ENCODE data around the gene PRKCE.

PRKCE gene

GRCh38 chr2:45973426-45973825, 322.0 kb downstream of the PRKCE start:
- no peak for DNase-seq
- Histone ChIP-seq H3K23ac (ENCODE audit: low read length) (no peak overlapping the region), H3K9ac (ENCODE audit: low read length) (no peak overlapping the region), H3K27me3 (ENCODE audit: insufficient read depth, low read length, poor library complexity) (no peaks in the 10 kb centered on the region), H3K79me1 (ENCODE audit: low read length) (no peaks in the 10 kb centered on the region), H3K79me2 (ENCODE audit: control insufficient read depth, insufficient read depth, low read length) (no peaks in the 10 kb centered on the region), H2BK120ac (ENCODE audit: low read depth, low read length) (no peak overlapping the region), H4K8ac (ENCODE audit: low read depth, low read length) (no peak overlapping the region), H3K56ac (ENCODE audit: low read length) (no peak overlapping the region), H3K4ac (ENCODE audit: low read depth, low read length) (no peak overlapping the region), H3K4me3 (ENCODE audit: low read length) (no peak overlapping the region), H4K5ac (ENCODE audit: low read length) (no peak overlapping the region), H3K4me2 (ENCODE audit: low read length) (no peak overlapping the region), H2BK5ac (ENCODE audit: low read length) (no peak overlapping the region), H3K36me3 (ENCODE audit: control insufficient read depth, insufficient read depth, low read length) (no peaks in the 10 kb centered on the region), H3K4me1 (ENCODE audit: control insufficient read depth, low read depth, low read length) (no peaks in the 10 kb centered on the region), H3K27ac (ENCODE audit: low read depth, low read length) (no peak overlapping the region), H2AK5ac (ENCODE audit: low read length) (no peak overlapping the region), H2BK15ac (replicated peaks; ENCODE audit: low read depth) (no peak overlapping the region), H3K18ac (ENCODE audit: low read length) (no peak overlapping the region)
- WGBS (ENCODE audit: extremely low coverage, insufficient coverage, low lambda C conversion rate) = no CpG with 5 or more reads among the region's 4 CpGs

- Histone ChIP-seq H3K23ac (ENCODE audit: low read length) (no peak overlapping the region), H3K79me2 (ENCODE audit: control insufficient read depth, insufficient read depth, low read length) (no peaks in the 10 kb centered on the region), H3K27ac (ENCODE audit: low read depth, low read length) (no peak overlapping the region), H3K18ac (ENCODE audit: low read length) (no peak overlapping the region), H3K9ac (ENCODE audit: low read length) (no peak overlapping the region), H3K79me1 (ENCODE audit: low read length) (no peaks in the 10 kb centered on the region), H3K56ac (ENCODE audit: low read length) (no peak overlapping the region), H2AK5ac (ENCODE audit: low read length) (no peak overlapping the region), H3K4me3 (ENCODE audit: low read length) (no peak overlapping the region), H2BK120ac (ENCODE audit: low read depth, low read length) (no peak overlapping the region), H4K8ac (ENCODE audit: low read depth, low read length) (no peak overlapping the region), H2BK15ac (replicated peaks; ENCODE audit: low read depth) (no peak overlapping the region), H3K4ac (ENCODE audit: low read depth, low read length) (no peak overlapping the region), H3K4me2 (ENCODE audit: low read length) (no peak overlapping the region), H3K27me3 (ENCODE audit: insufficient read depth, low read length, poor library complexity) (no peaks in the 10 kb centered on the region), H3K36me3 (ENCODE audit: control insufficient read depth, insufficient read depth, low read length) (no peaks in the 10 kb centered on the region), H4K5ac (ENCODE audit: low read length) (no peak overlapping the region), H3K4me1 (ENCODE audit: control insufficient read depth, low read depth, low read length) (no peaks in the 10 kb centered on the region), H2BK5ac (ENCODE audit: low read length) (no peak overlapping the region)
- no peak for DNase-seq
- WGBS (ENCODE audit: extremely low coverage, insufficient coverage, low lambda C conversion rate) = no CpG with 5 or more reads among the region's 4 CpGs
Measured at GRCh38 chr2:45974056-45974455, 322.6 kb downstream of the PRKCE start.

GRCh38 chr2:45974762-45975408, 323.4 kb downstream of the PRKCE start:
- WGBS (ENCODE audit: extremely low coverage, insufficient coverage, low lambda C conversion rate) = no CpG with 5 or more reads among the region's 7 CpGs
- no peak for DNase-seq
- Histone ChIP-seq H3K4me3 (ENCODE audit: low read length) (no peak overlapping the region), H3K27ac (ENCODE audit: low read depth, low read length) (no peak overlapping the region), H2BK120ac (ENCODE audit: low read depth, low read length) (no peak overlapping the region), H2AK5ac (ENCODE audit: low read length) (no peak overlapping the region), H3K27me3 (ENCODE audit: insufficient read depth, low read length, poor library complexity) (no peaks in the 10 kb centered on the region), H4K5ac (ENCODE audit: low read length) (no peak overlapping the region), H3K36me3 (ENCODE audit: control insufficient read depth, insufficient read depth, low read length) (no peaks in the 10 kb centered on the region), H3K4me2 (ENCODE audit: low read length) (no peak overlapping the region), H3K4me1 (ENCODE audit: control insufficient read depth, low read depth, low read length) (no peaks in the 10 kb centered on the region), H2BK5ac (ENCODE audit: low read length) (no peak overlapping the region), H3K23ac (ENCODE audit: low read length) (no peak overlapping the region), H3K79me1 (ENCODE audit: low read length) (no peaks in the 10 kb centered on the region), H3K4ac (ENCODE audit: low read depth, low read length) (no peak overlapping the region), H3K18ac (ENCODE audit: low read length) (no peak overlapping the region), H3K56ac (ENCODE audit: low read length) (no peak overlapping the region), H4K8ac (ENCODE audit: low read depth, low read length) (no peak overlapping the region), H3K9ac (ENCODE audit: low read length) (no peak overlapping the region), H3K79me2 (ENCODE audit: control insufficient read depth, insufficient read depth, low read length) (no peaks in the 10 kb centered on the region), H2BK15ac (replicated peaks; ENCODE audit: low read depth) (no peak overlapping the region)

GRCh38 chr2:45975752-45976517, 324.5 kb downstream of the PRKCE start:
- no peak overlapping the region for H3K4me2 ChIP-seq (ENCODE audit: low read length)
- no peak overlapping the region for H3K18ac ChIP-seq (ENCODE audit: low read length)
- no peaks in the 10 kb centered on the region for H3K79me2 ChIP-seq (ENCODE audit: control insufficient read depth, insufficient read depth, low read length)
- WGBS (ENCODE audit: extremely low coverage, insufficient coverage, low lambda C conversion rate) = no CpG with 5 or more reads among the region's 14 CpGs
- no peak overlapping the region for H3K23ac ChIP-seq (ENCODE audit: low read length)
- H3K4me1 ChIP-seq (ENCODE audit: control insufficient read depth, low read depth, low read length) = no peaks in the 10 kb centered on the region
- no peak overlapping the region for H3K56ac ChIP-seq (ENCODE audit: low read length)
- H3K36me3 ChIP-seq (ENCODE audit: control insufficient read depth, insufficient read depth, low read length) = no peaks in the 10 kb centered on the region
- no peak overlapping the region for H3K4me3 ChIP-seq (ENCODE audit: low read length)
- H3K79me1 ChIP-seq (ENCODE audit: low read length) = no peaks in the 10 kb centered on the region
- H2BK120ac ChIP-seq (ENCODE audit: low read depth, low read length) = no peak overlapping the region
- H2AK5ac ChIP-seq (ENCODE audit: low read length) = no peak overlapping the region
- no peaks in the 10 kb centered on the region for H3K27me3 ChIP-seq (ENCODE audit: insufficient read depth, low read length, poor library complexity)
- H3K4ac ChIP-seq (ENCODE audit: low read depth, low read length) = no peak overlapping the region
- H3K27ac ChIP-seq (ENCODE audit: low read depth, low read length) = no peak overlapping the region
- no peak overlapping the region for H2BK5ac ChIP-seq (ENCODE audit: low read length)
- no peak overlapping the region for H4K5ac ChIP-seq (ENCODE audit: low read length)
- DNase-seq = no peak
- H2BK15ac ChIP-seq (replicated peaks; ENCODE audit: low read depth) = no peak overlapping the region
- no peak overlapping the region for H4K8ac ChIP-seq (ENCODE audit: low read depth, low read length)
- H3K9ac ChIP-seq (ENCODE audit: low read length) = no peak overlapping the region

- Histone ChIP-seq H3K79me1 (ENCODE audit: low read length) (no peaks in the 10 kb centered on the region), H3K23ac (ENCODE audit: low read length) (no peak overlapping the region), H3K79me2 (ENCODE audit: control insufficient read depth, insufficient read depth, low read length) (no peaks in the 10 kb centered on the region), H4K5ac (ENCODE audit: low read length) (no peak overlapping the region), H3K4me2 (ENCODE audit: low read length) (no peak overlapping the region), H3K56ac (ENCODE audit: low read length) (no peak overlapping the region), H2BK5ac (ENCODE audit: low read length) (no peak overlapping the region), H3K4me3 (ENCODE audit: low read length) (no peak overlapping the region), H3K27me3 (ENCODE audit: insufficient read depth, low read length, poor library complexity) (no peaks in the 10 kb centered on the region), H3K27ac (ENCODE audit: low read depth, low read length) (no peak overlapping the region), H2AK5ac (ENCODE audit: low read length) (no peak overlapping the region), H3K4ac (ENCODE audit: low read depth, low read length) (no peak overlapping the region), H2BK120ac (ENCODE audit: low read depth, low read length) (no peak overlapping the region), H3K36me3 (ENCODE audit: control insufficient read depth, insufficient read depth, low read length) (no peaks in the 10 kb centered on the region), H2BK15ac (replicated peaks; ENCODE audit: low read depth) (no peak overlapping the region), H3K9ac (ENCODE audit: low read length) (no peak overlapping the region), H4K8ac (ENCODE audit: low read depth, low read length) (no peak overlapping the region), H3K4me1 (ENCODE audit: control insufficient read depth, low read depth, low read length) (no peaks in the 10 kb centered on the region), H3K18ac (ENCODE audit: low read length) (no peak overlapping the region)
- DNase-seq = no peak
- WGBS (ENCODE audit: extremely low coverage, insufficient coverage, low lambda C conversion rate) = no CpG with 5 or more reads among the region's 4 CpGs
Measured at GRCh38 chr2:45978302-45978859, 326.9 kb downstream of the PRKCE start.
